Neural cell (in vitro differentiated cells): ENCODE measurements around the gene REV1. TPM values are rescaled to one million over a fixed set of nuclear protein-coding genes. Genes with fewer than 3 reads are reported as not detected.

Source experiments
- H2AFZ ChIP-seq: fragments of 200-600, 300-800 bp; sonication (generic), shearing (Covaris generic); 2 replicates; pipeline ENCODE4 v1.6.0; 2014; ENCODE audit warnings: low read depth, mild to moderate bottlenecking, antibody characterized with exemption, low read length, moderate library complexity
- H3F3A ChIP-seq: fragments of 200-600 bp; shearing (Covaris generic); 2 replicates; pipeline ENCODE4 v1.6.1; 2016; ENCODE audit warnings: mild to moderate bottlenecking, moderate library complexity, mixed read lengths, antibody characterized with exemption, low read length; ENCODE audit not compliant: insufficient read depth, poor library complexity, severe bottlenecking
- H3K27ac ChIP-seq: fragments of 200-600, 300-800 bp; sonication (generic), shearing (Covaris generic); 2 replicates; pipeline ENCODE4 v1.5.1; 2014; ENCODE audit warnings: mild to moderate bottlenecking, low read length, moderate library complexity
- H3K27me3 ChIP-seq: fragments of 300-800, 200-600 bp; sonication (generic), shearing (Covaris generic); 2 replicates; pipeline ENCODE4 v1.6.0; 2014; ENCODE audit warnings: mild to moderate bottlenecking, low read depth, low read length, moderate library complexity; ENCODE audit not compliant: insufficient read depth
- H3K36me3 ChIP-seq: fragments of 300-800, 200-600 bp; sonication (generic), shearing (Covaris generic); 2 replicates; pipeline ENCODE4 v1.5.1; 2014; ENCODE audit warnings: mild to moderate bottlenecking, antibody characterized with exemption, low read length, moderate library complexity; ENCODE audit not compliant: insufficient read depth
- H3K4me2 ChIP-seq: fragments of 300-800, 200-600 bp; sonication (generic), shearing (Covaris generic); 2 replicates; pipeline ENCODE4 v1.6.0; 2014; ENCODE audit warnings: mild to moderate bottlenecking, low read length
- H3K4me3 ChIP-seq: fragments of 300-800, 200-600 bp; sonication (generic), shearing (Covaris generic); 2 replicates; pipeline ENCODE4 v1.5.1; 2014; ENCODE audit warnings: mild to moderate bottlenecking, low read length, moderate library complexity
- H3K79me2 ChIP-seq: fragments of 200-600 bp; shearing (Covaris generic); replicated peaks from 2 replicates; pipeline ENCODE4 v1.6.0; 2014; ENCODE audit warnings: mild to moderate bottlenecking, low read length, moderate library complexity; ENCODE audit not compliant: insufficient read depth
- H3K9ac ChIP-seq: fragments of 300-800, 200-600 bp; sonication (generic), shearing (Covaris generic); 2 replicates; pipeline ENCODE4 v1.6.1; 2016; ENCODE audit warnings: mild to moderate bottlenecking, low read length, mixed read lengths
- H3K9me2 ChIP-seq: fragments of 200-600 bp; shearing (Covaris generic); 2 replicates; pipeline ENCODE4 v1.6.1; 2016; ENCODE audit warnings: mild to moderate bottlenecking, low read length, mixed read lengths; ENCODE audit not compliant: insufficient read depth
- H3K9me3 ChIP-seq: fragments of 200-600, 300-800 bp; sonication (generic), shearing (Covaris generic); 2 replicates; pipeline ENCODE4 v1.6.1; 2016; ENCODE audit warnings: mild to moderate bottlenecking, mixed run types, low read length, moderate library complexity, mixed read lengths
- H4K20me1 ChIP-seq: fragments of 200-600 bp; shearing (Covaris generic); 2 replicates; pipeline ENCODE4 v1.6.1; 2016; ENCODE audit warnings: mild to moderate bottlenecking, mixed run types; ENCODE audit not compliant: insufficient read depth
- EP300 ChIP-seq: fragments of 450-650 bp; conservative IDR thresholded peaks from 2 replicates; pipeline ENCODE4 v1.6.1; 2014; ENCODE audit warnings: antibody characterized with exemption, mild to moderate bottlenecking, moderate library complexity; ENCODE audit not compliant: poor library complexity, severe bottlenecking
- EZH2 ChIP-seq: fragments of 200-600, 300-800 bp; shearing (Covaris generic), sonication (generic); IDR thresholded peaks from 2 replicates; pipeline ENCODE4 v1.6.1; 2014; ENCODE audit warnings: antibody characterized with exemption, low read length, borderline replicate concordance, mild to moderate bottlenecking; ENCODE audit not compliant: insufficient read depth, poor library complexity, severe bottlenecking
- MXI1 ChIP-seq: fragments of 450-650 bp; conservative IDR thresholded peaks from 2 replicates; pipeline ENCODE4 v1.6.1; 2014; ENCODE audit warnings: antibody characterized with exemption, mild to moderate bottlenecking; ENCODE audit not compliant: poor library complexity, severe bottlenecking
- POLR2AphosphoS5 ChIP-seq: IDR thresholded peaks from 2 replicates; pipeline ENCODE4 v1.6.1; 2012
- RAD21 ChIP-seq: fragments of 450-650 bp; conservative IDR thresholded peaks from 2 replicates; pipeline ENCODE4 v1.6.1; 2014; ENCODE audit warnings: antibody characterized with exemption, mild to moderate bottlenecking, moderate library complexity
- SMC3 ChIP-seq: fragments of 450-650 bp; conservative IDR thresholded peaks from 2 replicates; pipeline ENCODE4 v1.6.1; 2014; ENCODE audit warnings: antibody characterized with exemption, mild to moderate bottlenecking, moderate library complexity; ENCODE audit not compliant: poor library complexity
- TAF1 ChIP-seq: IDR thresholded peaks from 2 replicates; pipeline ENCODE4 v1.6.1; 2012; ENCODE audit warnings: low read depth
- polyA plus RNA-seq: library from polyadenylated mRNA; depleted of rRNA; stranded (reverse); fragments of >200 nt; gene quantifications from 2 replicates; pipeline ENCODE4 v1.2.3, GENCODE V29; 2014
- TF ChIP-seq, protein P1 (sequence below): IDR thresholded peaks from 2 replicates; pipeline ENCODE4 v1.6.1; 2012; ENCODE audit warnings: borderline replicate concordance
- TF ChIP-seq, protein P2 (sequence below): fragments of 450-650 bp; IDR thresholded peaks from 2 replicates; pipeline ENCODE4 v1.5.1; 2014; ENCODE audit warnings: antibody characterized with exemption, mild to moderate bottlenecking, moderate library complexity; ENCODE audit not compliant: poor library complexity, severe bottlenecking

REV1 gene
- polyA plus RNA-seq, 1 donor from 2014 or later, result 84.1 TPM

DNA sequence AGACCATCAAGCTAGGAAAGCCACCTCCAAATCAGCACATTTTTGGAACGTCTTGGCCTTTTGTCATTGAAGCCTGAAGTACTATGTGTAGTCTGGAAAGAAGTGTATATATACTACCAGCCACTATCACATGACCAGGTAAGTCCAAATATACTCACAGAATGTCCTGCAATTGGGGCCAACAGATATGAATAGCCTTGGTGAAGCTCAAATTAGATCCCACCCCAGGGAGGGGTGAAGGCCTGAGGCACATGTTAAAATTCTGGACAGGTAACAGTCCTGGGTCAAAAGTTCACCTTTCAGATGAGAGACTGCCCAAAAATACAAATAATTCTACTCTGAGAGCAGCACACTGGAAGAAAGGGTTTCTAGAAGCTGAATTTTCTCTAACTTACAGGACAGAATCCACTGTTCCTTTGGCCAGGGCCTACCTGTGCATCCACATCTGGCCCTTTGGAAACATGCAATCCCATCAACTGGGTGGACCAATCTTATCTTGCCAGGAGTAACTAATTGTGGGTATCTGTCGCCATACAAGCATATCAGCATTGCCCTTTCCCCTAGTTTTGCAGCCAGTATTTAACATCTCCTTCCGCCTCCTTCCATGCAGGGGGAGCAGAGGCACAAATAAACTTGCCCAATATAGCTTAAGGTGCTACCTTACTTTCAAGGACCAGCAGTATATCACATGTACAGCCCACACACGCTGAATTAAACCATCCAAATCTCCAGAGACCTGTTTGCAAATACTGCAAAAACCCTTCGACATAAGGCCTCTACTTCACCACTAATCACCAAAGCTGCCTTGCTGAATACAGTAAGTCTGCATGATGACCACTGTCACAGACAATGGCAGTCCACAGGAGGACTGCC, 84.8 kb downstream of the REV1 start:
- Histone ChIP-seq H3K9me2 (no peaks in the 10 kb centered on the region), H2AFZ (no peak overlapping the region), H3F3A (no peaks in the 10 kb centered on the region), H3K9ac (no peak overlapping the region), H3K9me3 (no peaks in the 10 kb centered on the region), H3K27ac (no peak overlapping the region), H3K4me3 (no peak overlapping the region), H4K20me1 (no peaks in the 10 kb centered on the region), H3K79me2 (no peaks in the 10 kb centered on the region), H3K27me3 (no peaks in the 10 kb centered on the region), H3K36me3 (peaks cover 14% of the 10 kb centered on the region), H3K4me2 (no peak overlapping the region)
- no peak for TF ChIP-seq TAF1

DNA sequence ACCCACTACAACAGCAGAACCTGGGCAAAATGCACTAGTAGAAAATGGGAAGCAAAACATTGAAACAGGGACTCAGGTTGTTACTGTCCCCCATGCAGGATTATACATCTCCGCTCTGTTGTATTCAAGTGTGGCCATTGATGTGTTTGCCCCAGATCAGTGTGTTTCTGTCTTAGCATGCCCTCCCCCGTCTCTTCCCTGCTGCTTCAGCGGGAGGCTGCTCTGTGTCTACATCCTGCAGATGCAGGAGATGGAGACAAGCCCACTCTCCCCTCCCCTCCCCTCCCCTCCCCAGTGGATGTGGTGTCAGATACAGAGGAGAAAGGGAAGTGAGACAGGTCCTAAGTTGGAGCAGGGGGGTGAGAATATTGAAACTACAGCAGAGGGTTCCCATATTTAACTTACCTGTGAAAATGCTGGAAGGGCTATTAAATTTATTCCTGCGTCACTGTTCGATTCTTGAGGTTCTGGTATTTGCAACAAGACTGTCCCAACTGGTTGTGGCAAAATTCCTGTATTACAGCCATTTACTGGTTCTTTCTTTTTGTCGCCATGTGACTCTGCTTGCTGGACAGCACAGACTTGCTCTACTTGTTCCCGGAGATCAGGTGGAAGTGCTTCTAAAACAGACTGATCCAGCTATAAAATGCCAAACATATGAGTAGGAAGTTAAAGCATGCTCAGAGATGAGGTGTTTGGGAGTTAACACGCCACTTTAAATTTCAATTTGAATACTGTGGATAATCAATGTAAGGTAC, 85.6 kb downstream of the REV1 start:
- Histone ChIP-seq H3K9me2 (no peaks in the 10 kb centered on the region), H3K9ac (no peak overlapping the region), H2AFZ (no peak overlapping the region), H3K9me3 (no peaks in the 10 kb centered on the region), H3F3A (no peaks in the 10 kb centered on the region), H3K79me2 (no peaks in the 10 kb centered on the region), H3K36me3 (peaks cover 14% of the 10 kb centered on the region), H3K4me2 (no peak overlapping the region), H3K27me3 (no peaks in the 10 kb centered on the region), H3K4me3 (no peak overlapping the region), H4K20me1 (no peaks in the 10 kb centered on the region), H3K27ac (no peak overlapping the region)
- no peak for TF ChIP-seq MXI1
- TF ChIP-seq SMC3, result no peak
- no peak for TF ChIP-seq TAF1
- TF ChIP-seq, protein P1, sequence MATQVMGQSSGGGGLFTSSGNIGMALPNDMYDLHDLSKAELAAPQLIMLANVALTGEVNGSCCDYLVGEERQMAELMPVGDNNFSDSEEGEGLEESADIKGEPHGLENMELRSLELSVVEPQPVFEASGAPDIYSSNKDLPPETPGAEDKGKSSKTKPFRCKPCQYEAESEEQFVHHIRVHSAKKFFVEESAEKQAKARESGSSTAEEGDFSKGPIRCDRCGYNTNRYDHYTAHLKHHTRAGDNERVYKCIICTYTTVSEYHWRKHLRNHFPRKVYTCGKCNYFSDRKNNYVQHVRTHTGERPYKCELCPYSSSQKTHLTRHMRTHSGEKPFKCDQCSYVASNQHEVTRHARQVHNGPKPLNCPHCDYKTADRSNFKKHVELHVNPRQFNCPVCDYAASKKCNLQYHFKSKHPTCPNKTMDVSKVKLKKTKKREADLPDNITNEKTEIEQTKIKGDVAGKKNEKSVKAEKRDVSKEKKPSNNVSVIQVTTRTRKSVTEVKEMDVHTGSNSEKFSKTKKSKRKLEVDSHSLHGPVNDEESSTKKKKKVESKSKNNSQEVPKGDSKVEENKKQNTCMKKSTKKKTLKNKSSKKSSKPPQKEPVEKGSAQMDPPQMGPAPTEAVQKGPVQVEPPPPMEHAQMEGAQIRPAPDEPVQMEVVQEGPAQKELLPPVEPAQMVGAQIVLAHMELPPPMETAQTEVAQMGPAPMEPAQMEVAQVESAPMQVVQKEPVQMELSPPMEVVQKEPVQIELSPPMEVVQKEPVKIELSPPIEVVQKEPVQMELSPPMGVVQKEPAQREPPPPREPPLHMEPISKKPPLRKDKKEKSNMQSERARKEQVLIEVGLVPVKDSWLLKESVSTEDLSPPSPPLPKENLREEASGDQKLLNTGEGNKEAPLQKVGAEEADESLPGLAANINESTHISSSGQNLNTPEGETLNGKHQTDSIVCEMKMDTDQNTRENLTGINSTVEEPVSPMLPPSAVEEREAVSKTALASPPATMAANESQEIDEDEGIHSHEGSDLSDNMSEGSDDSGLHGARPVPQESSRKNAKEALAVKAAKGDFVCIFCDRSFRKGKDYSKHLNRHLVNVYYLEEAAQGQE, result no peak
- TF ChIP-seq EP300, result no peak
- no peak for TF ChIP-seq RAD21

DNA sequence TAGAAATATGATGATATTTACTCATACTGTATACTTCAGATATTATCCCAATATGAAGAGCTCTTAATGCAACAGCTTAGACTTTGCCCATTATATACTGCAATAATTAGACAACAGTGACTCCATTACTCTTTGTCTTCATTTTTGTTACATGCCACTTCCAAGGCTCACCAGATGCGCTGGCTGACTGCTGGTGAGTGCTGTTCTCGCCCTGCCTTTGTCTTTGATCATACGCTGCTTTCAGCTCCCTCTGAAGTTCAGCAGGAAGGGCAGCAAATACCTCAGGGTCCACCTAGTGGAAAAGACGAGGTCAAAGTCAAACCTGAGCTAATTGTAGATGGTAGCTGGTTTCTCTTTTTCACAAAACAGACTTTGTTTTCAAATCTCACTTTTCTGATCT, 86.3 kb downstream of the REV1 start:
- Histone ChIP-seq H4K20me1 (no peaks in the 10 kb centered on the region), H3K9me2 (no peaks in the 10 kb centered on the region), H3F3A (no peaks in the 10 kb centered on the region), H3K36me3 (peaks cover 20% of the 10 kb centered on the region), H3K4me2 (no peak overlapping the region), H3K79me2 (no peaks in the 10 kb centered on the region), H3K9ac (no peak overlapping the region), H3K27me3 (no peaks in the 10 kb centered on the region), H3K27ac (no peak overlapping the region), H3K9me3 (no peaks in the 10 kb centered on the region), H2AFZ (no peak overlapping the region), H3K4me3 (no peak overlapping the region)
- TF ChIP-seq TAF1, result no peak
- TF ChIP-seq, protein P1, result no peak
- no peak for TF ChIP-seq EZH2
- TF ChIP-seq POLR2AphosphoS5, result no peak
- TF ChIP-seq SMC3, result no peak
- TF ChIP-seq, protein P2, sequence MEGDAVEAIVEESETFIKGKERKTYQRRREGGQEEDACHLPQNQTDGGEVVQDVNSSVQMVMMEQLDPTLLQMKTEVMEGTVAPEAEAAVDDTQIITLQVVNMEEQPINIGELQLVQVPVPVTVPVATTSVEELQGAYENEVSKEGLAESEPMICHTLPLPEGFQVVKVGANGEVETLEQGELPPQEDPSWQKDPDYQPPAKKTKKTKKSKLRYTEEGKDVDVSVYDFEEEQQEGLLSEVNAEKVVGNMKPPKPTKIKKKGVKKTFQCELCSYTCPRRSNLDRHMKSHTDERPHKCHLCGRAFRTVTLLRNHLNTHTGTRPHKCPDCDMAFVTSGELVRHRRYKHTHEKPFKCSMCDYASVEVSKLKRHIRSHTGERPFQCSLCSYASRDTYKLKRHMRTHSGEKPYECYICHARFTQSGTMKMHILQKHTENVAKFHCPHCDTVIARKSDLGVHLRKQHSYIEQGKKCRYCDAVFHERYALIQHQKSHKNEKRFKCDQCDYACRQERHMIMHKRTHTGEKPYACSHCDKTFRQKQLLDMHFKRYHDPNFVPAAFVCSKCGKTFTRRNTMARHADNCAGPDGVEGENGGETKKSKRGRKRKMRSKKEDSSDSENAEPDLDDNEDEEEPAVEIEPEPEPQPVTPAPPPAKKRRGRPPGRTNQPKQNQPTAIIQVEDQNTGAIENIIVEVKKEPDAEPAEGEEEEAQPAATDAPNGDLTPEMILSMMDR, result no peak
- no peak for TF ChIP-seq RAD21
- TF ChIP-seq MXI1, result no peak
- no peak for TF ChIP-seq EP300
